DOHH2 (cell line): ENCODE measurements around the gene APCDD1L.
"Not testable (repeated sequence)": the region's sequence is repeated elsewhere in the genome, so short reads cannot be mapped to it uniquely, and the experiment has no call there.

Experiments
- EZH2phosphoT487 ChIP-seq: fragments of 200-600 bp; sonication (generic); IDR thresholded peaks from 2 replicates; pipeline ENCODE4 v1.6.1; 2017; ENCODE audit warnings: borderline replicate concordance, mild to moderate bottlenecking, antibody characterized with exemption, low read length, moderate library complexity, mixed read lengths
- TF ChIP-seq, protein P1 (sequence below): fragments of 200-600 bp; sonication (generic); IDR thresholded peaks from one replicate; pipeline ENCODE4 v1.5.1; 2014; ENCODE audit warnings: antibody characterized with exemption, mild to moderate bottlenecking, low read depth, low read length; ENCODE audit not compliant: poor library complexity, severe bottlenecking

- TF ChIP-seq, protein P1, sequence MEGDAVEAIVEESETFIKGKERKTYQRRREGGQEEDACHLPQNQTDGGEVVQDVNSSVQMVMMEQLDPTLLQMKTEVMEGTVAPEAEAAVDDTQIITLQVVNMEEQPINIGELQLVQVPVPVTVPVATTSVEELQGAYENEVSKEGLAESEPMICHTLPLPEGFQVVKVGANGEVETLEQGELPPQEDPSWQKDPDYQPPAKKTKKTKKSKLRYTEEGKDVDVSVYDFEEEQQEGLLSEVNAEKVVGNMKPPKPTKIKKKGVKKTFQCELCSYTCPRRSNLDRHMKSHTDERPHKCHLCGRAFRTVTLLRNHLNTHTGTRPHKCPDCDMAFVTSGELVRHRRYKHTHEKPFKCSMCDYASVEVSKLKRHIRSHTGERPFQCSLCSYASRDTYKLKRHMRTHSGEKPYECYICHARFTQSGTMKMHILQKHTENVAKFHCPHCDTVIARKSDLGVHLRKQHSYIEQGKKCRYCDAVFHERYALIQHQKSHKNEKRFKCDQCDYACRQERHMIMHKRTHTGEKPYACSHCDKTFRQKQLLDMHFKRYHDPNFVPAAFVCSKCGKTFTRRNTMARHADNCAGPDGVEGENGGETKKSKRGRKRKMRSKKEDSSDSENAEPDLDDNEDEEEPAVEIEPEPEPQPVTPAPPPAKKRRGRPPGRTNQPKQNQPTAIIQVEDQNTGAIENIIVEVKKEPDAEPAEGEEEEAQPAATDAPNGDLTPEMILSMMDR = not testable (repeated sequence)
- TF ChIP-seq EZH2phosphoT487 = not testable (repeated sequence)
Observed at GRCh38 chr20:58414786-58415185, 100.4 kb downstream of the APCDD1L start.
